Brain microvascular endothelial cell (primary cell): ENCODE data around the gene SLC15A4.
A peak's percentile ranks its signal among the peaks of the same experiment; 100 is the strongest.

ENCODE experiments used
- DNase-seq: peaks from one replicate; pipeline ENCODE4 v3.0.0-alpha.2; 2020
- H3K27ac ChIP-seq: fragments of 250-450 bp; sonication (Bioruptor Pico); 2 replicates; pipeline ENCODE4 v1.5.1; 2020; ENCODE audit warnings: mild to moderate bottlenecking, moderate library complexity
- H3K27me3 ChIP-seq: fragments of 250-450 bp; sonication (Bioruptor Pico); replicated peaks from 2 replicates; pipeline ENCODE4 v1.5.1; 2020; ENCODE audit warnings: mild to moderate bottlenecking
- H3K36me3 ChIP-seq: fragments of 250-450 bp; sonication (Bioruptor Pico); replicated peaks from 2 replicates; pipeline ENCODE4 v1.5.1; 2020; ENCODE audit warnings: mild to moderate bottlenecking
- H3K4me3 ChIP-seq: 2 replicates; pipeline ENCODE4 v1.5.1; 2011; ENCODE audit warnings: low read depth, mild to moderate bottlenecking, control low read depth, low read length, moderate library complexity
- CTCF ChIP-seq: IDR thresholded peaks from 2 replicates; pipeline ENCODE4 v1.5.1; 2011; ENCODE audit warnings: low read depth, mild to moderate bottlenecking, moderate library complexity, low read length, control low read depth, inconsistent platforms; ENCODE audit errors: missing control alignments
- in situ Hi-C: cut with HindIII; loops from 2 replicates; pipeline ENCODE4 v1.10.0; 2017; ENCODE audit warnings: low sequenced_read_pairs, low pct_ligation_motif_present

SLC15A4 gene

GRCh38 chr12:128823216-128823915 lies 392 bp downstream of the SLC15A4 start:
- Histone ChIP-seq H3K27me3 (no peaks in the 10 kb centered on the region), H3K36me3 (peaks cover 9% of the 10 kb centered on the region), H3K4me3 (peak overlapping the region; percentile 91), H3K27ac (peak overlapping the region; percentile 56)
- no peak for TF ChIP-seq CTCF
- in situ Hi-C loops, result no loop called here
- DNase-seq, result no peak

- no peak for DNase-seq
- peaks cover 9% of the 10 kb centered on the region for H3K36me3 ChIP-seq
- no peaks in the 10 kb centered on the region for H3K27me3 ChIP-seq
- in situ Hi-C loops, result no loop called here
- no peak overlapping the region for H3K27ac ChIP-seq
- no peak for TF ChIP-seq CTCF
- no peak overlapping the region for H3K4me3 ChIP-seq
These were observed 2.9 kb downstream of the SLC15A4 start for GRCh38 chr12:128820723-128821432.

DNA sequence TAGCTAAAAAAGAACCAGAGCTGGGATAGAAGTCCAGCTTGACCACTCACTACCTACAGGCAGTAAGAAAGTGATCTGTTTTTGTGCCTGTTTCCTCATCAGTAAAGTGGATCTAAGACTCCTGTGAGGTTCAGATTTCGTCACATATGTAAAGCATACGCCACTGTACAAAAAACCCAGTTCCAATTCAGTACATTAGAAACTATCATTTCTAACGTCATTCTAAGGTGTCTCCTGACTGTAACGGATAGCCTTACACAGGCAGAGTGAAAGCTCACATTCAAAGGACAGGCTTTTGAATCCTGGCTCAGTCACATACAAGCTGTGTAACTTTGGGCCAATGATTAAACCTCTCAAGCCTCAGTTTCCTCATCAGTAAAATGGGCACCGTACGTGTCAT lies 3.5 kb downstream of the SLC15A4 start:
- peaks cover 9% of the 10 kb centered on the region for H3K36me3 ChIP-seq
- no peak for DNase-seq
- TF ChIP-seq CTCF, result no peak
- in situ Hi-C loops, result no loop called here
- no peak overlapping the region for H3K4me3 ChIP-seq
- H3K27me3 ChIP-seq, result no peaks in the 10 kb centered on the region
- no peak overlapping the region for H3K27ac ChIP-seq

GRCh38 chr12:128819293-128820144 lies 4.2 kb downstream of the SLC15A4 start:
- Histone ChIP-seq H3K27ac (peak overlapping the region; percentile 89), H3K4me3 (no peak overlapping the region)
- in situ Hi-C loops, result no loop called here

More at GRCh38 chr12:128819293-128820144, 4.2 kb downstream of the SLC15A4 start:
- no peak for DNase-seq
- H3K36me3 ChIP-seq, result peaks cover 11% of the 10 kb centered on the region
- no peaks in the 10 kb centered on the region for H3K27me3 ChIP-seq
- TF ChIP-seq CTCF, result no peak
